ENCODE results near the gene SEC61B.

The SEC61B gene

GRCh38 chr9:99221621-99222415 lies at the start of gene SEC61B, which contains the start of gene ALG2:
SEC61B (plus strand) TSS chr9:99222282; CDS start chr9:99222364, 82 bp downstream.
ALG2 (minus strand) TSS chr9:99221942; CDS start chr9:99221894, 48 bp downstream.
- no peak for FAIRE-seq

DNA sequence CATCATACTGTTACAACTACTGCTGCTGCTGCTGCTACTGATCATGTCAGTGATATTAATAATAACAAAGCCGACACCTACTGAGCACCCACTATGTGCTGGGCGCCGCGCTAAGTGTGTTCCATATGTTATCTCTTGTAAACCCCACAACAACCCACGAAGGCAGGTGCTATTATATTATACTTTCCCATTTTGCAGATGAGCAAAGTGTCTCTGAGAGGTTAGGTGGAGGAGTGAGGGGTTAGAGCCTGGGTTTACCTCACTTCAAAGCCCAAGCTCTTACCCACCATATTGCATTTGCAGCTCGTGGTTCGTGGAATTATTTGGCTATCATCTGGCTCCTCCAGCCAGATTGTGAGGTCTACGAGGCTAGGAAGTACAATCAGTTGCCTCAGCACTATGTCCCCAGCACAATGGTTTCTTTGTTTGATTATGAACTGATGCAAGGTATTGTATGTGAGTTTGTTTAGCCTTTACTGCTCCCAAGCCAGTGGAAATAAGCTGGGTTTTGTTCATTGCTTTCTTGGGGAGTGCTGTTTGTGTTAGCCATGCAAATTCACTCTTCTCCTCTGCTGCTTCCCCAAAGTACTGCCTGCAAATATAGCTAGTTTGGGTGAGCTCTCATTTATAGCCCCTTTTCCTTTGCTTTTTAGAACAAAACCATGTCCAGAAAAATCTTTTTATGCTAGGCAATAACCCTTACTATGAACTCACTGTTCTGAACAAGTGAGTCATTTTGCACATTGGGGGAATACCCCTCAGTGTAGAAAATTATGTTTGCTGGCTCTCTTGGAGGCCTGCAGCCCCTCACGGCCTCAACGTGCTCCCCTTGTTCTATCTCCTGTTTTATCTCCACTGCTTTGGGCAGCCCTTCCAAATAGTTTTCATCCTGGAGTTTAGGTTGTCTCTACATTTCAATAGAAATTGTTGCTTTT lies 48.2 kb upstream of the SEC61B start:
- FAIRE-seq, result no peak

- no peak for FAIRE-seq
Observed at GRCh38 chr9:99176527-99177013, 45.5 kb upstream of the SEC61B start.

- no peak for FAIRE-seq
Observed at GRCh38 chr9:99177576-99178366, 44.3 kb upstream of the SEC61B start.

DNA sequence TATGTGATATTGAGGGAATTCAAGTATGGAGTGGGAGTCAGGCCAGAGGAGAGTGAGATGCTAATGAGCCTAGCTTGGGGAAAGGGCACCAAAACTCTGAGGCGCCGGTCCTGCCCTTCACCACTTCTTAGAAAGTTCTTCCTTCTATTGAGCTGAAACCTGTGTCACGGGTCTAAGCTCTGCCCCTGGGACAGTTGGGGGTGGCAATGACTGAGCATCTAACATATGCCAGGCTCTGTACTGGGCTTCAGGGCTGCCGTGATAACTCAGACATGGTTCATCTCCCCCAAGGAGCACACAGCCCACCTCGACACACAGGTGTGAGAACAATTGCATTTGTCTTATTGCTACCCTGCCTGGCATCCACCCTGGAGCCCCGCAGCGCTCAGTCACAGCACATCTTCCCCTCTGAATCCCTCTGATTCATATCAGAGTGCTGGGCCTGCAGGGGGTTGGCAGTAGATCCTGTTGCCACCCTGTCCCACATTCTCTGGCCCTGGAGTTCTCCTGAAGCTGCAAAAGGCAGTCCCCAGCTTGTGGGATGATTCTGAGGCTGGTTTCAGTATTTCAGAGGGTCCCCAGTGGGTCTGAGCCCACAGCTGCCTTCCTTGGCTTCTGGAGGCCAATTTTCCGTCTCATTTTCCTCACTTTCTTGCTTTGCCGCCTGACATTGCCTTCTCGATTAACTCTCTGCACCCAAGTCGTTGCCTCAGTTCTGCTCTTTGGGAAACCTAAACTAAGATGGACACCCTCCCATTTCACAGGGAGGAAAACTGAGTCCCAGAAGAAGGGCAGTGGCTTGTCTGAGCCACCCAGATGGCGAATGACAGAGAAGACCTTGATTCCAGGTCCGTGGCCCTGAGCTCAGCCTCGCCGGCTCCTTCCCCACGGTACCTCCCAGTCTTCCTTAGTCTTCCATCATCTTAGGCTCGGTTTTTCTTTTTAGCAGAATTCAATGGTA lies 42.9 kb upstream of the SEC61B start:
- FAIRE-seq, result no peak

- no peak for FAIRE-seq
Observed at GRCh38 chr9:99180199-99180598, 41.9 kb upstream of the SEC61B start.

DNA sequence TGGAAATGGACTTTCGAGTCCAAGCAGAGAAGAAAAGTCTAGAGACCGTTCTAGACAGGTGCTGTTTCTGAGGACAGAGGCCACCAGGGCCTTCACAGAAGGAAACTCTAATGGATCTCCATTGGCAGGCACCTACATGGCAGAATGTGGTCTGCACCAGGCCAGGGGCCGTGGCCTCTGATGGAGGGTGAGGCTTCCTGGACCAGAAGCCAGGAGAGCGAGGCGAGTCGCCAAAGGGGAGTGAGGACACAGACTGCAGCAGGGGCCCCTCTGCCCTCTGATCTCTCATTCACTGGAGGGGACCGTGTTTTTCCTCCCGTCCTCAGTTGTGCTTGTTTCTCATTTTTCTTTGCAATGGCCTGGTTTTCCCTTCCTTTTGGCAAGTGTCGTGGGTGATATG lies 41.4 kb upstream of the SEC61B start:
- FAIRE-seq, result no peak

DNA sequence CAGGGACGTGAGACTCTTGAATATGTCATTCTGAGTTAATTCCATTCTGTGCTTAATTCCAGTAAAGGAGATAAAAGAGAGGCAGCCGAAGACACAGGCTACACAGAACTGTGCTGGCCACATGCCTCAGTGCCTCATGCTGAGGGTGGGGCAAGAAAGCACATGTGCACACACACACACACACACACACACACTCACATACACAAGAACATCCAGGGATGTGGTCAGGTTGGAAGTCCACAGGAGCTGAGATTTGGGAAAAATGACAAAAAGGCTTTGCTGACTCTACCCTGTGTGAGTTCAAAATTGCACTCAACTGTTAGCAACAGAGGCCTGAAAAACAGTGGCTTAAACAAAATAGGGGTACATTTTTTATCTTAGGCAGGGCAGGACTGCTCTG lies 40.9 kb upstream of the SEC61B start:
- no peak for FAIRE-seq

GRCh38 chr9:99181621-99182020 lies 40.5 kb upstream of the SEC61B start:
- FAIRE-seq, result no peak

- no peak for FAIRE-seq
Observed at GRCh38 chr9:99182356-99182755, 39.7 kb upstream of the SEC61B start.

- no peak for FAIRE-seq
Observed at GRCh38 chr9:99183616-99184015, 38.5 kb upstream of the SEC61B start.

- FAIRE-seq, result no peak
Observed at GRCh38 chr9:99184110-99184474, 38.0 kb upstream of the SEC61B start.

DNA sequence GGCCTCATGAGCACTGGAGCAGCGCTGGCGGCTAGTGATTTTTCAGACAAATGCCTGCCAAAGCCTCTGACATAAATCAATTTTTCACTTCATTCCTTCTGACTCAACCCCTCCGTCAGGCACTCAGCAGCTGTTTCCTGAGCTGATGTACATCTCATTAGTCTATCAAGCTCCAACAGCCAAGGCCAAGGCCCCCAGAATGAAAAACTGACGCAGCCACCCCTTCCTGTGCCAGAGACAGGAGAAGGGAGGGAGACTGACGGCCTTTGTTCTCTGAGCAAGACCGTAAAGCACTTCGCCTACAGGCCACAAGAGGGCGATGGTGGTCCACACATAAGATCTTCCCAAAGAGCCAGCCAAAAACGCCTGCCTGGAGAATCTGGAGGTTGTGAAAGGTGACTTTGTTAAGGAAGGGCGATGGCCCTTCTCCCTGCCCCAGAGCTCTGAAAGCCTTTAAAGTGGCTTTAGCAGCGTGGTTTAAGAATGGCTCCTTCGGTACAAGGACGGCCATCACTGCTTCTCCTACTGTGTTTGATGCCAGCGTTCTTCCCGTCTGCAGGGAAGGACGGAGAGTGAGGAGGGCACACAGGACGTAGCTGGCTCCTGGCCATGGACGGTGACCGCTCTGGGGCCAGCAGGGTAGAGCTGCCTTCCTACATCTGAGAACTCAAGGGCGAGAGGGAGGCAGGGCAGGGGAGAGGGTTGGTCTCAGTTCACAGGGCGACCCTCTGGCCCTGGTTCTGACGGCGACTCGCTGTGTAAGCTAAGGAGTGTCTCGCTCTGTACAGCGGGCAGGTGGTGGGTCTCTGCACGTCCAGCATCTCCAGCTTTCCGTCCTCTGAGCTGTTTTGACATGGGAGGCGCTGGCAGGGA lies 37.4 kb upstream of the SEC61B start:
- no peak for FAIRE-seq

- FAIRE-seq, result no peak
Observed at GRCh38 chr9:99185348-99185632, 36.8 kb upstream of the SEC61B start.

DNA sequence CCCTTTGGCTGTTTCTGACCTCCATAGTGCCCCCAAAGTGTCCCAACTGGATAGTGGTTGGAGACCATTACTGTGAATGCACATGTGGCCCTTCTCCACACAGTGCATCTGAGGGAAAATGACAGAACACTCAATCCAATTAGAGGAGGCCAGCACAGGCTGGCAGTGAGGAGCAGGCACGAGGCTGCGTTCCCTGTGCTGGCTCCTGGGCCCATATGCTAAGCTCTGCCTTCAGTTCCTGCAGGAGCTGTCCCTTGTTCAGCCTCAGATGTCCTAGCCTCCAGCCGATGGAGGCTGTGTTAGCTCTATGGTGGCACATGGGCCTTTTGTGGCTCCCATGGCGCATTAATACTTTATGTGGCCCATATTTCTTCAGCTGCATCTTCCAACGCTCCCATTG lies 36.1 kb upstream of the SEC61B start:
- no peak for FAIRE-seq

DNA sequence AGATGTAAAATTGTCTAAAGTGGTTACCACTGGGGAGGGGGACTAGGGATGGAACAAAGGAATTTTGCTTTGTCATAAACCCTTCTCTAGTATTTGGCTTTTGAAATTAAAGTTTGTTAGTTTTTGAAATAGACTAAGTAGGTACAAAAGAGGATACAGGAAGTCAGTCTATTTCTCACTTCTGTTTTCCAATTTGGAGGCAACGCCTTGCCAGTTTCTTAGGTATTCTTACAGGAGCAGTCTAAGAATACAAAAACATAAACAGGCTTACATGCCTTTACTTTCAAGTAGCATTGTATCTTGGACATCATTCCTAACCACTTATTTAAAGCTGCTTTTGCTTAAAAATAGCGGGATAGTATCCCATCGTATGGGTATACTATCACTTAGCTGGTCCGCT lies 34.8 kb upstream of the SEC61B start:
- FAIRE-seq, result no peak

DNA sequence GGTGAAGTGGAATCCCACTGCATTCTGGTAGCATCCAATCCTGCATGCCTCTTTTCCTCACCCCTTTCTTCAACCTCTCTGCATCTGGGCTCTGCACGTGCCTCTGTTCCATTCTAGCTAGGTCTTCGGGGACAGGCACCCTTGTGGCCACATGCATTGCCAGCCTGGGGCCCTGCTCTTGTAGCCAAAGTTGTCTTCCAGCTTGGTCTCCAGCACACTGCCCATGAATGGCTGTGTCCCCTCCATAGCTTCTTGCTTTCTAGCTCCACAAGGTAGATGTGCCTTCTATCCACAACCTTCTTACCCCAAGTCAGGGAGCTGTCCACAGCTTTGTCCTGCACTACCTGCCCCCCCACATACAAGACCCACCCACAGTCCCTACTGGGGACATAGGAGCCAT lies 32.9 kb upstream of the SEC61B start:
- no peak for FAIRE-seq

DNA sequence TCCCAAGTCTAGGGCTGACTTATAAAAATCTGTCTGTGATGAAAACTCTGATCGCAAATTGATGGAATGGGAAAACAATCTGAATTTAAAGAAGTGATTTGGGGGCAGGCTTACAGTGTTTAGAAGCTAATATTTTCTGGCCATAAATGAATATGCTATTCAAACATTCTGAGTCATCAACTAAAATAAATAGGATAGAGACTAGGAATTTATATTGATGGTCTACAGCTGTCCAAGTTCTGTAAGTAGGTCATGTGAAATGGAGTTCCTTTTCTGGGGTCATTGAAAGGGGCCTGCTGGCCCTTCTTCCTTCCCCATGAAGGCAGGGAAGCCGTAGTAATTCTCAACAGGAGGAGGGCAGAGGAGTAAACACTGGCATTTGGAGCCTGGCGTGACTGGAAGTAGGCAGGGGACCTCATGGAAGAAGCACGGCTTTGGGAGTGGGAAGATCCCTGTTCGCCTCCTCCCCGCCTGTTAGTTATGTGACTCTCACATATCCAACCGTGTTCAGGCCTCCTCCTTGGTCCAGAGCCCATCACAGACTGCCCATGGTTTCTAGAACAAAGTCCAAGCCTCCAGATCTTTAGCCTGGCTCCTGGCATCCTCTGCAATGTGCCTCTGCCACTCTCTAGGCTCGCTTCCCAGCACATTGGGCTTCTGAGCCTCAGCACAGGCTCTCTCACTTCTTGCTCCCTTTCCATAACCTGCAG lies 32.0 kb upstream of the SEC61B start:
- no peak for FAIRE-seq

- FAIRE-seq, result no peak
Observed at GRCh38 chr9:99190597-99191283, 31.3 kb upstream of the SEC61B start.

Measured in colon (tissue), 2 donors.